SU-DHL-6 (cell line): Measurements from ENCODE around the gene NCS1.

Source experiments
- CTCF ChIP-seq: fragments of 200-600 bp; sonication (generic); IDR thresholded peaks from one replicate; pipeline ENCODE4 v1.5.1; 2017; ENCODE audit warnings: antibody characterized with exemption, mild to moderate bottlenecking, low read length, moderate library complexity; ENCODE audit not compliant: insufficient read depth, poor library complexity, severe bottlenecking
- EZH2phosphoT487 ChIP-seq: fragments of 200-600 bp; sonication (generic), shearing (Covaris generic); conservative IDR thresholded peaks from 2 replicates; pipeline ENCODE4 v1.6.1; 2018; ENCODE audit warnings: mild to moderate bottlenecking, antibody characterized with exemption, low read length, moderate library complexity, mixed read lengths

DNA sequence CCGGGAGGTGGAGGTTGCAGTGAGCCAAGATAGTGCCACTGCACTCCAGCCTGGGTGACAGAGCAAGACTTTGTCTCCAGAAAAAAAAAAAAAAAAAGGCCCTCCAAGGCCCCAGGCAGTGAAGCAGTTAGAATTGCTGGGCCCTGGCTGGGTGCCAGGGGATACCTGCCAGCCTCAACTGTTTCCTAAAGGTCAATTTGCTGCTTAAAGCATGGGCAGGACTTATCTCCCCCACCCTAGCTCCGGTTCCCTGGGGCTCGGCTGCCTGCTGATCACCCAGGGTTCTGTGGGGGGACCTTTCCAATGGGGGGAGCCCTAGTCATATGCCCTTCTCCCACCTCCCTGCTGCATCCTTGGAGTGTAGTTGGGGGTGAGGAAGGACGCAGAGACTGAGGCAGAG, 25.7 kb downstream of the NCS1 start:
- no peak for TF ChIP-seq CTCF
- TF ChIP-seq EZH2phosphoT487: no peak
